GM03348 (cell line): ENCODE measurements around the gene CMIP.

Experiments used
- DNase-seq: peaks from one replicate; pipeline ENCODE4 v3.0.0; 2012; ENCODE audit warnings: low spot score

The CMIP gene

GRCh38 chr16:81480606-81481206 is 36.1 kb downstream of the CMIP start:
- DNase-seq: no peak

GRCh38 chr16:81481207-81481821 is 36.7 kb downstream of the CMIP start:
- peak; percentile 54 for DNase-seq

DNA sequence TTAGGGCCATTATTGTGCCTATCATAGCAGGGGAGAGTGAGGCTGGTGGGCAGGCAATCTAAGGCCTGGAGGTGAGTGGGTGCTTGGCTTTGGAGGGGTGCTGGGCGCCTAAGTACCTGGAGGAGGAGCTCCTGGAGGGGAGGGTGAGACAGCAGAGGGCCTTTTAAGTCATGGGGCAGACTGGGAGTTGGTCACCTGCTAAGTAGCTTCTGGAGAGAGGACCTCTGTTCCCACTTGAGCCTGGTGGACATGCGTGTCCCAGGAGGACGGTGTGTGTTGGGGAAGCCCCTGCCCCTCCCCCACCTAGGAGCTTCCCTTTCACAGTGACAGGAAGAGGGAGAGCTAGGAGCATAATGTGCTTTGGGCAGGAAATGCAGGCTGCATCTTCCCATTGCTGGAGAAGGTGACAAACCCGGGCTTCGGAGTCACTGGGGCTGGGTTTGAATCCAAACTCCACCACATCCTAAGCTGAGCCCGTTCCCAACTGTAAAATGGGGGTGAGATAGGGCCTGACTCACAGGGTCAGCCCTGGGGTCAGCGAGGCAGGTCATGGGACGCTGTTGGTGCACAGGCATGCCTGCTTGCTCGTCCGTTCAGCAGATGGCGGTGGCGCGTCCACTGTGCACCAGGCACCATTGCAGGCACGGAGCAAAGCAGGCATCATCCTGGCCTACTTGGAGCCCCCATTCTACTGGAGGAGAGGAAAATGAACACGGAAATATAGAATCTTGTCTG is 37.9 kb downstream of the CMIP start:
- no peak for DNase-seq

DNA sequence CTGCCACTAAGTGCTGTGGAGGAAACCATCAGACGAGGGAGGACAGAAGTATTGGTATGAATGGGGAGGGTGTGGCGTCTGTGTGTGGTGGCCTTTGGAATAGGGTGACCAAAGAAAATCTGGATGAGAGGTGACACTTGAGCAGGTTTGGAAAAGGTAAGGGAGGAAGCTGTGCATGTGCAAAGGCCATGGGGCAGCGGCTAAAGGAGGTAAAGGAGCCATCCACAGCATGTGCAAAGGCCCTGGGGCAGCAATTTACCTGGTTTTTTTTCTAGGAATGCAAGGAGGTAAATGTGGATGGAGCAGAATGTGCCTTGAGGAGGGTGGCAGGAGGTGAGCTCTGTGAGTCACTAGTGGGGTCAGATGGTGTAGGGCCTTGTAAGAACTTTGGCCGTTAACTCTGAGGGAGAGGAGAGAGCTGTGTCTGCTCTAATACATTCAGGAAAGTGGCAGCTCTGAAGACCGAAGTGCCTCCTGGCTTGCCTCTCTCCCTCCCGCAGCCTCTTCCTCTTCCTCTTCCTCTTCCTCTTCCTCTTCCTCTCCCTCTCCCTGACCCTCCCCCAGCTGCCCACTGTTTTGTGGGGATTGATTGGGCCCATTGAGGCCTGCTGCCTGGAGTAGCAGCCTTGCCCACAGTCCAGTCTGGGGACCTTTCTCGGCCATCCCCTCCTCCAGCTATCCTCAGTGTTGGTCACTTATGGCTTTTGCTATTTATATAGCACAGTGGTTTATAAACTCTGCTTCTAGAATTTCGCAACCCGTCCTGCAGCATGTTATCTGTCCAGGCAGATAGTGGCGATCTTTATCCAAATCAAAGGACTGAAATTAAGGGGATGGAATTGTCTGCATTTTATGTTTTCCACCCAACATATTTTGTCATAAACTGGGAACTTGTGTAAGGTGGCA is 38.7 kb downstream of the CMIP start:
- no peak for DNase-seq

DNA sequence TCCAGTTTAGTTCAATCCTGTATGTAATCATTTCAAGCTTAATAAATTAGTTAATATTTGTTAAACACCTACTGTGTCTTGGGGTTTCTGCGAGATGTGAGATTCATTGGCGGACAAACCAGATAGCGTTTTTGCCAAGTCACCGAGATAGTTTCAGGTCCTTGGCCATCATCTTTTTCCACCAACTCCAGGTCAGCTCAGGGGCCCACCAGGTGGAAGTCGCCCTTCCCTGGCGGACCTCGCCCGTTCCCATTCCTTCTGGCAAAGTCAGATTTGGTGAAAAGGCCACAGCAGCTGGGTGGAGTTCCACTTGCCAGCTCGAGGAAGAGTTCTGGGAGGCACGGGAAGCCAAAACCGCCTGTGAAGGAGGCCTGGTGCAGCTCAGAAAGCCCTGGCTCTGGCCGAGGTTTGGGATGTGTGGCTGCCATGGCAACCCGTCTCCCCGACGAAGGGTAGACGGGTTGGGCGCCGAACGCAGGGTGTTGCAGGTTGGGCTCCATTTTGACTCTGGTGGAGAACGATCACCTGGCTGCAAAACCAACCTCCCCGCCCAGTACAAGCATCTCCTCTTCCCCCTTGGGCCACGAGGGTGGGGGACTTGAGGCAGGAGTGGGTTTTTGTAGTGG is 39.5 kb downstream of the CMIP start:
- DNase-seq: no peak

- peak; percentile 20 for DNase-seq
These were observed 40.5 kb downstream of the CMIP start for GRCh38 chr16:81484908-81485624.

- peak; percentile 63 for DNase-seq
These were observed 41.4 kb downstream of the CMIP start for GRCh38 chr16:81485824-81486539.

GRCh38 chr16:81486540-81487061 is 42.0 kb downstream of the CMIP start:
- peak; percentile 88 for DNase-seq

GRCh38 chr16:81487301-81487720 is 42.7 kb downstream of the CMIP start:
- no peak for DNase-seq

DNA sequence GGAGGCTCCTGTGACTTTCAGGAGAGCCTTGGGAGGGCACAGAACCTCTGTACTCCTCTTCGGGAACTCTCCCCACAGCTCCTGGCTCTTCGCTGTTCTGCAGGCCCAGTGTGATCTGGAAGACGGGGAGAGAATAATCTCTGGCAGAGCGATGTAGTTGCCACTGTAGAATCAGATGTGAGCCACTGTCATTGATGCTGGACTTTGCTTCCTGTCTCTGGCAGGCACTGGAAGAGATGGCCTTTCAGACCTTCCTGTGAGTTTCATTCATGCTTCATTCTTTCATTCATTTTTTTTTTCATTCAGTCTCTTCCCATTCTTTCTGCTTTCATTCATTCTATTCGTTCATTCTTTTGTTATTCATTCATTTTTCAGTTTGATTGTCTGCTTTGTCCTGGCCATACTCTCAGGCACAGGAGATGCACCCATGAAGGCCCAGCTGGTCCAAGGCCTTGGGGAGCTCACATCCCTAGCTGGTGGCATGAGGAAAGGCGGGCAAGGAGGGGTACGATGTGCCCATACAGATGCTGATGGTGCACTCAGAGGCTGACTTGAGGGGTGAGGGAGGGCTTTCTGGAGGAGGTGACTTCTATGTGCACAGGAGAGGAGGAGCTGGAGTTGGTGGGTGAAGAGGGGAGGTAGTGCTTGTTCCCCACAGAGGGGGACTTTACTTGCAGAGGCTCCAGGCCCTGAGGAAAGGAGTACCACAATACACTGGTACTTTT is 44.2 kb downstream of the CMIP start:
- no peak for DNase-seq

GRCh38 chr16:81489547-81490267 is 45.1 kb downstream of the CMIP start:
- no peak for DNase-seq

DNA sequence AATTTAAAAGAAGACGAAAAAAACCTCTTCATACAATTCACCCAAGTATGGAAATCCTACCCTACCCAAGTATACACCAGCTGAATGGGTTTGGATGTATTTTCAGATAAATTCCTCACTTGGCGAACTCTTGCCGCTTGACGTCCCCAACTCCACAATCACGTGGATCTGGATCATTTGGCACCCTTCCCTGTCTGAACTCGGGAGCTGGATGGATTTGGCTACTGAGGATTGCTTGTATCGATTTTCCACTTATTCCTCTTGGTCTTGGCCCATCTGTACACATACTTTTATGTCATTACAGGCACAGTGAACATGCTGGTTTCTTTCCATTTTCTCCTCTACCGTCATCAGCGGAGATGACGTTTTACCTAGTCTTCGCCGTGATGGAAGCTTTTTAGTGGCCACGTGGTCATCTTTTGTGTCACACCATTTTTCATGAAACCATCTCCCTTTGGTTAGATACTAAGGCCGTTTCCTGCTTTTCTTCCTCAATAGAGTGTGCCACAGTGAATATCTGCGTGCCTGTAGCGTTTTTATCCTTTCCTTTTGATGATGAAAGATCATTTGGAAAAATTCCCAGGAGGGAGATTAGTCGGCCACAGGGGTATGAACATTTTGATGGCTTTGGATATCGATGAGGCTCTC is 47.1 kb downstream of the CMIP start:
- peak; percentile 75 for DNase-seq

DNA sequence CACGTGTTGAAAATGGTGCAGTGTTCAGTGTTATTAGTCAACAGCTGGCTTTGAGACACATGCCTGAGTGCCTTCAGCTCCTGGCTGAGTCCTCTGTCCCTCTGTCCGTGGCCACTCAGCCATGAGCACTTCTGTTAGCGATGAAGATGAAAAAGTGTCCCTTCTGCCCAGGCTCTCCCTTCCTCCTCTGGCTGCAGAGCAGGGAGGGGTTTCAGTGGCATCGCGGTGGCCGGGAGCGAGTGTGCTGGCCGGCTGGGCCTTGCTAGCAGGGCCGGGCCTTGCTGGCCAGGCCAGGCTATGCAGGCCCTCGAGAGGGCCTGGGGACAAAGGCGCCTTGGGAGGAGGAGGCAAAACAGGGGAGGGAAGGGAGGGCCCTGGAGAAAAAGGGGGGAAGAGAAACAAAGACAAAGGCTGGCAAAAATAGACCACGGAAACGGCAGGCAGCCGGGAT is 47.7 kb downstream of the CMIP start:
- peak; percentile 62 for DNase-seq

DNA sequence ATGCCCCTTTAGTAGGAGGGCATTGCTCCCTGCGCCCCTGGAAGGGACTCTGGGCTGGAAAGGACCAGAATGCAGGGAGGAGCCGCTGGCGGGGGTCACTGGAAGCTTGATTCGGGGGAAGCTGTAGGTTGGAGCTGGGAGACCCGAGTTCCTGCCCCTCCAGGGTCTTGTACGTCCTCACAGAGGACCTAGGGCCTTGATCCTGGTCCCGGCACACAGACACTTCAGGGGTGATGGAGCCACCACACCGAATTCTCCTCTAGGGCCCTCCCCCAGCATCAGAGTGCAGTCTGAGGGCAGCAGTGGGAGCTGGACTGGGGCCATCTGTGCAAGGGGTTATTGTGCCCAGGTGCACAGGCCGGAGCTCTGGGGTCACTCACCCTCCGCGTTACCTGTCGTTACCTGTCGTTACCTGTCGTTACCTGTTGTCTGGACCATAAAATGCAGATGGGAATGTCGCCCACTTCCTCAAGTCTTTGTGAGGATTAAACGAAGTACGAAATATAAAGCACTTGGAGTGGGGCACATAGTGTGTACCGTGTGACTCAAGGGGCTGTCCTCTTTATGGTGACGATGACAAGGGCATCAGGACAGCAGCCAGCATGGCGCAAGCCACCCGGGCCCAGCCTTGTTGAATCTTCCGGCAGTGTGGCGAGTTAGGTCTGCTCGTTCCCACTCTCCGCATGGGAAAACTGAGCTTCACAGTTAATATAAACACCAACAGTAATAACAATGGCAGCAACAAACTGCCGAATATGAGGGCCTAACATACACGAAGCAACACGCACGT is 48.6 kb downstream of the CMIP start:
- DNase-seq: no peak

DNA sequence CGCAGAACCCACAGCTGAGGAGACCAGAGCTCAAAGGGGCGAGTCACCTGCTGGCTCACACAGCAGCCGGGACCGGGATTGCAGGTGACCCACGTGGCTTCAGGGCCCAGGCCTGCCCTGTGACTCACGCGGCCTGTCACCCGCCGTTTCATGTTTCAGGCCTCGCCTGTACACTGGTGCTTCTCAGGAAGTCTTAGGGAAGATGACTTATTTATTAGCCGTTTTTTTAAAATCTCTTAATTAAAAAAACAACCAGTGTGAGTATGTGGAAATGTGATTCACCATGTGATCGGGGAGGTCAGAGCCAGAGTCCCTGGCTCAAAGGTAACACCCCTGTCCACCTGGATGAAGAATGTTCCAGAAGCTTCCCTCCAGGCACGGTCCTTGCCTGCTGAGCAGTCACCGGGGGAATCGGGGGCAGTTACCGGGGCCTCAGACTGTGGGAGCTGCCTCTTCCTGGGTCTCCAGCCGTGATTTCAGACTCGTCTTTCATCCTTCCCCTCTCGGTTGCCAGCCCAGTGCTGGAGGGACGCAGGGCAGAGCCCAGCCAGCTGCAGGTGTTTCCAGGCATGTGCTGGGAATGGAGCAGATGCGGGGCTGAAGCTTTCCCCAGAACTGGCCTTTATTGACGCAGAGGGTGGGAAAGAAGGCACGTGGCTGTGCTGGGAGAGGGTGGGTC is 49.3 kb downstream of the CMIP start:
- peak; percentile 61 for DNase-seq

- DNase-seq: no peak
These were observed 49.8 kb downstream of the CMIP start for GRCh38 chr16:81494434-81494806.

DNA sequence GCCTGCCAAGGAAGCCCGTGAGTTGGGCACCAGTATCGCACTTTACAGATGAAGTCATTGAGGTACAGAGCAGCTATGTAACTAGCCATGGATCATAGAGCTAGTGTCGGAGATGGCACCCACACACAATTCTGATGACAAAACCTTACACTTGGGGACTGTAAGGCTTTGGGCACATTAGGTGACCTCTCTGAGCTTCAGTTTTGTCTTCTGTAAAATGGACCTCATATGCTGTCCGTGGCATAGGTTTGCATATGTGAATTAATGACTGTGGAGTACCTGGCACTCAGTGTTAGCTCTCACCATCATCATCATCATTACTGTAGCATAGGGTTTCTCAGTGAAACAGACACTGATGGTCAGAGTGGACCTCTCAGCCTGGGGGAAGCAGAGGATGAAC is 50.3 kb downstream of the CMIP start:
- no peak for DNase-seq
